PFSK-1 (cell line): ENCODE data around the gene GSX1.

Experiments used
- FOXP2 ChIP-seq: optimal IDR thresholded peaks from 2 replicates; pipeline ENCODE3; 2011; ENCODE audit warnings: borderline replicate concordance, control low read depth, inconsistent platforms; ENCODE audit not compliant: insufficient read depth; ENCODE audit errors: extremely low read length, extremely low read depth
- POLR2AphosphoS5 ChIP-seq: IDR thresholded peaks from 2 replicates; pipeline ENCODE4 v1.6.1; 2012; ENCODE audit warnings: low read depth, mild to moderate bottlenecking, control low read depth, low read length, moderate library complexity
- REST ChIP-seq, 2 experiments: IDR thresholded peaks; 2 replicates each; pipeline versions ENCODE4 v1.6.1 to v1.8.0; 2011 to 2012; ENCODE audit warnings: low read depth in 2 of 2, low read length in 2 of 2, control low read depth in 1 of 2, inconsistent platforms in 1 of 2, mild to moderate bottlenecking in 1 of 2, moderate library complexity in 1 of 2; ENCODE audit not compliant: insufficient read depth in 1 of 2
- SIN3A ChIP-seq: IDR thresholded peaks from 2 replicates; pipeline ENCODE4 v1.6.1; 2012; ENCODE audit warnings: mild to moderate bottlenecking, low read length, moderate library complexity, borderline replicate concordance; ENCODE audit not compliant: insufficient read depth
- TAF1 ChIP-seq: IDR thresholded peaks from 2 replicates; pipeline ENCODE4 v1.6.1; 2012; ENCODE audit warnings: low read length, control low read depth, borderline replicate concordance; ENCODE audit not compliant: insufficient read depth

Gene GSX1

GRCh38 chr13:27822258-27822872 is 30.1 kb downstream of the GSX1 start:
- TF ChIP-seq TAF1 (no peak), POLR2AphosphoS5 (no peak), SIN3A (no peak), REST (IDR thresholded peaks at IDR 0.05; ENCODE audit: insufficient read depth in 1 of 2, low read depth in 2 of 2, low read length in 2 of 2) (no peak), FOXP2 (no peak)

GRCh38 chr13:27822873-27823311 is 30.6 kb downstream of the GSX1 start:
- TF ChIP-seq TAF1 = no peak
- TF ChIP-seq REST (IDR thresholded peaks at IDR 0.05; ENCODE audit: insufficient read depth in 1 of 2, low read depth in 2 of 2, low read length in 2 of 2) = no peak
- no peak for TF ChIP-seq SIN3A
- no peak for TF ChIP-seq FOXP2
- no peak for TF ChIP-seq POLR2AphosphoS5

GRCh38 chr13:27824121-27824520 is 31.8 kb downstream of the GSX1 start:
- TF ChIP-seq POLR2AphosphoS5 = no peak

- no peak for TF ChIP-seq REST (IDR thresholded peaks at IDR 0.05; ENCODE audit: insufficient read depth in 1 of 2, low read depth in 2 of 2, low read length in 2 of 2)
- TF ChIP-seq SIN3A = no peak
Observed at GRCh38 chr13:27825072-27825471, 32.8 kb downstream of the GSX1 start.

GRCh38 chr13:27826379-27827353 is 34.4 kb downstream of the GSX1 start:
- TF ChIP-seq FOXP2 (no peak), TAF1 (no peak)

- TF ChIP-seq SIN3A (no peak), TAF1 (no peak), FOXP2 (no peak), REST (IDR thresholded peaks at IDR 0.05; ENCODE audit: insufficient read depth in 1 of 2, low read depth in 2 of 2, low read length in 2 of 2) (no peak)
Observed at GRCh38 chr13:27827646-27828045, 35.4 kb downstream of the GSX1 start.
